Peyer's patch (tissue), 4 donors: Measurements from ENCODE around the gene MYO1F.

Experiments used
- POLR2A ChIP-seq, 2 donors: fragments of 450-650 bp; IDR thresholded peaks; one replicate each; pipeline ENCODE4 v1.5.1; 2017; ENCODE audit warnings: antibody characterized with exemption in 2 of 2, mild to moderate bottlenecking in 2 of 2, moderate library complexity in 2 of 2
- TF ChIP-seq, protein P1 (sequence below), 6 experiments: fragments of 450-650 bp in 4 of 6; fragments of 200-600 bp in 2 of 6; sonication (generic) in 1 of 6; IDR thresholded peaks; one replicate each; pipeline ENCODE4 v1.5.1; 2017 to 2019; ENCODE audit warnings: antibody characterized with exemption in 6 of 6, mild to moderate bottlenecking in 3 of 6, moderate library complexity in 1 of 6

GRCh38 chr19:8626842-8627241, 49.6 kb upstream of the MYO1F start:
- TF ChIP-seq, protein P1, sequence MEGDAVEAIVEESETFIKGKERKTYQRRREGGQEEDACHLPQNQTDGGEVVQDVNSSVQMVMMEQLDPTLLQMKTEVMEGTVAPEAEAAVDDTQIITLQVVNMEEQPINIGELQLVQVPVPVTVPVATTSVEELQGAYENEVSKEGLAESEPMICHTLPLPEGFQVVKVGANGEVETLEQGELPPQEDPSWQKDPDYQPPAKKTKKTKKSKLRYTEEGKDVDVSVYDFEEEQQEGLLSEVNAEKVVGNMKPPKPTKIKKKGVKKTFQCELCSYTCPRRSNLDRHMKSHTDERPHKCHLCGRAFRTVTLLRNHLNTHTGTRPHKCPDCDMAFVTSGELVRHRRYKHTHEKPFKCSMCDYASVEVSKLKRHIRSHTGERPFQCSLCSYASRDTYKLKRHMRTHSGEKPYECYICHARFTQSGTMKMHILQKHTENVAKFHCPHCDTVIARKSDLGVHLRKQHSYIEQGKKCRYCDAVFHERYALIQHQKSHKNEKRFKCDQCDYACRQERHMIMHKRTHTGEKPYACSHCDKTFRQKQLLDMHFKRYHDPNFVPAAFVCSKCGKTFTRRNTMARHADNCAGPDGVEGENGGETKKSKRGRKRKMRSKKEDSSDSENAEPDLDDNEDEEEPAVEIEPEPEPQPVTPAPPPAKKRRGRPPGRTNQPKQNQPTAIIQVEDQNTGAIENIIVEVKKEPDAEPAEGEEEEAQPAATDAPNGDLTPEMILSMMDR (IDR thresholded peaks at IDR 0.05), result no peak
- no peak for TF ChIP-seq POLR2A (IDR thresholded peaks at IDR 0.05)
